T-cell (primary cell): ENCODE measurements around the gene IL36RN. TPM values are rescaled to one million over a fixed set of nuclear protein-coding genes. Genes with fewer than 3 reads are reported as not detected.
A peak's percentile ranks its signal among the peaks of the same experiment; 100 is the strongest.

Experiments used
- ATAC-seq, 4 experiments: fragments of 200-7000 bp in 3 of 4; fragments of 150-1000 bp in 1 of 4; cut with Tn5 transposase; replicated peaks in 1 of 4; 1 replicate in 3 of 4; 2 replicates in 1 of 4; pipeline ENCODE4 v1.10.0; 2021; ENCODE audit warnings: moderate library complexity in 3 of 4, mild to moderate bottlenecking in 2 of 4, moderate number of reproducible peaks in 1 of 4
- CTCF ChIA-PET, 2 donors: fragments of 300-600 bp; sonication (Branson Sonifier 250); formaldehyde crosslinking; loops; one replicate each; lab custom pipeline; 2022; ENCODE audit warnings: antibody characterized with exemption in 2 of 2; lab: Charles Lee
- POLR2A ChIA-PET, 2 donors: fragments of 300-600 bp; sonication (Branson Sonifier 250); formaldehyde crosslinking; loops; one replicate each; lab custom pipeline; 2022; ENCODE audit warnings: antibody characterized with exemption in 2 of 2; lab: Charles Lee
- DNase-seq, 35 experiments: peaks; one replicate each; pipeline versions ENCODE4 v3.0.0 to v3.0.0-alpha.2; 2013 to 2023
- H3K27ac ChIP-seq: one replicate; pipeline ENCODE4 v1.5.1; 2013; ENCODE audit warnings: low read length
- H3K27me3 ChIP-seq, 2 experiments: replicated peaks in 1 of 2; 1 replicate in 1 of 2; 2 replicates in 1 of 2; pipeline versions ENCODE4 v1.6.1 to v1.7.0; 2013; ENCODE audit warnings: low read length in 1 of 2, mixed read lengths in 1 of 2; ENCODE audit not compliant: control insufficient read depth in 2 of 2, insufficient read depth in 2 of 2; ENCODE audit errors: extremely low read depth in 1 of 2
- H3K36me3 ChIP-seq, 2 donors: 1 replicate in 1 of 2; 2 replicates in 1 of 2; pipeline versions ENCODE4 v1.6.1 to v1.7.0; 2013; ENCODE audit warnings: low read length in 1 of 2; ENCODE audit not compliant: control insufficient read depth in 2 of 2, insufficient read depth in 1 of 2; ENCODE audit errors: extremely low read depth in 1 of 2
- H3K4me1 ChIP-seq, 2 experiments: 1 replicate in 1 of 2; 2 replicates in 1 of 2; pipeline versions ENCODE4 v1.6.1 to v1.7.0; 2013; ENCODE audit warnings: low read length in 2 of 2, mixed read lengths in 1 of 2; ENCODE audit not compliant: insufficient read depth in 2 of 2, control insufficient read depth in 1 of 2; ENCODE audit errors: extremely low read depth in 1 of 2
- H3K4me3 ChIP-seq, 2 donors: 1 replicate in 1 of 2; 2 replicates in 1 of 2; pipeline versions ENCODE4 v1.5.1 to v1.7.0; 2013; ENCODE audit warnings: mild to moderate bottlenecking in 2 of 2, low read length in 1 of 2, moderate library complexity in 1 of 2; ENCODE audit not compliant: control insufficient read depth in 1 of 2; ENCODE audit errors: extremely low read depth in 1 of 2
- H3K9me3 ChIP-seq: 2 replicates; pipeline ENCODE4 v1.7.0; 2013
- H3K27ac Mint-ChIP-seq, 2 donors: one replicate each; pipeline ENCODE4 v1.8.0; 2020 to 2021; ENCODE audit warnings: mild to moderate bottlenecking in 2 of 2, mixed read lengths in 2 of 2
- H3K27me3 Mint-ChIP-seq, 2 donors: one replicate each; pipeline ENCODE4 v1.8.0; 2021 to 2022; ENCODE audit warnings: mixed read lengths in 2 of 2
- H3K36me3 Mint-ChIP-seq: one replicate; pipeline ENCODE4 v1.8.0; 2021; ENCODE audit warnings: mixed read lengths
- H3K4me1 Mint-ChIP-seq, 3 donors: one replicate each; pipeline ENCODE4 v1.8.0; 2020 to 2022; ENCODE audit warnings: mixed read lengths in 3 of 3, mild to moderate bottlenecking in 1 of 3
- H3K4me3 Mint-ChIP-seq, 3 donors: one replicate each; pipeline ENCODE4 v1.8.0; 2020 to 2022; ENCODE audit warnings: mild to moderate bottlenecking in 3 of 3, mixed read lengths in 3 of 3, moderate library complexity in 3 of 3
- H3K9me3 Mint-ChIP-seq, 3 donors: one replicate each; pipeline ENCODE4 v1.8.0; 2020 to 2022; ENCODE audit warnings: mixed read lengths in 3 of 3
- WGBS: methylation state at CpG from one replicate; pipeline ENCODE4 v1.1.5; 2013; ENCODE audit warnings: missing lambda C conversion rate; ENCODE audit not compliant: insufficient coverage; 5-methylcytosine and 5-hydroxymethylcytosine counted together
- total RNA-seq, 35 experiments: library from RNA in 6 of 35; stranded (reverse) in 6 of 35; fragments of 120-200 nt in 1 of 35; gene quantifications; one replicate each; pipeline versions ENCODE4 v1.2.1 to v1.2.4 and lab custom pipeline; 2013 to 2026

The IL36RN gene
- total RNA-seq, 5 donors from 2014 or later (not counting 1 experiment from before 2014, with no cell fraction given) = not detected

DNA sequence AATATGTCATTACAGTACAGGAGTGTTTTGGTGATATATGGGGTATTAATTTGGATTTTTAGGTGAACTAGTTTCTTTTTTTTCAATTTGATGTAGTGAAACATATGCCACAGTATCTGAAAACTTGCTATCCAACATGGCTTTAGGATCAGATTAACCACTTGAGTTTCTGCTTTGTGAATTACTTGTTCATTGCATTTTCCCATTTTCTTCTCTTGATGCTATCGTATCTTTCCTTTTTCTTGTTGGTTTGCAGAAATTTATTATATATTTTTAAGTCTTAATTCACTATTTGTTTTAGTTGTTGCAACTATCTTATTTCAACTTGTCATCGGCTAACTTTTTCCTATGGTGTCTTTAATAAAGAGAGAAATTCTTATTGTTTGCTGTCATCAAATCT lies 44.9 kb upstream of the IL36RN start:
- no peaks in the 10 kb centered on the region for H3K36me3 ChIP-seq
- CTCF ChIA-PET = no interaction called here

DNA sequence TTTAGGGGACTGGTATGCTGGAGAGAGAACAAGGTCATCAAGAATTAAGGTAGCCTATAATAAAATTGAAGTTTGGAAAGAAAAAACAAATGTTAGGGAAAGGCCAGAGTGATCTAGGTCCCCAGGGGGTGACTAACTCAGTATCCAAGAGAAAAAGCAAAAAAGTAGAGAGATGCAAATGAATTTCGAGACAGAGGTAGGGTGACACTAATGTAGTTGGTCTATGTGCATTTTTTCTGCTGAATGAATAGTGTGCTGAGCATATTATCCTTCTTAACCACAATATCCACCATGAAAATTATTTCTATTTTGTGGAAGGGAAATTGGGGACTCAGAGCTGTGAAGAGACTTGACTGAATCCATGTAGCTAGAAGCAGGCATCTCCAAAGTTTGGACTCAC lies 44.0 kb upstream of the IL36RN start:
- ChIA-PET CTCF (no interaction called here), POLR2A (no interaction called here)
- Mint-ChIP-seq H3K4me3 (no peak overlapping the region), H3K4me1 (peaks cover 11 to 27% (median 12%) of the 10 kb centered on the region in 3 donors), H3K36me3 (no peaks in the 10 kb centered on the region), H3K27ac (no peak overlapping the region), H3K9me3 (peaks cover 0 to 8% (median 7%) of the 10 kb centered on the region in 3 donors), H3K27me3 (peaks cover 0 to 18% of the 10 kb centered on the region in 2 donors)
- peaks cover 0 to 4% of the 10 kb centered on the region in 2 experiments for H3K27me3 ChIP-seq
- ATAC-seq (no peak), DNase-seq (no peak)
- H3K4me3 ChIP-seq = no peak overlapping the region
- H3K27ac ChIP-seq = no peak overlapping the region
- H3K36me3 ChIP-seq = no peaks in the 10 kb centered on the region
- peaks cover 7 to 9% of the 10 kb centered on the region in 2 experiments for H3K4me1 ChIP-seq
- H3K9me3 ChIP-seq = no peaks in the 10 kb centered on the region
- no CpG with 5 or more reads among the region's 1 CpG for WGBS

More for the DNA sequence above, 44.9 kb upstream of the IL36RN start:
- no CpG with 5 or more reads among the region's 2 CpGs for WGBS
- Mint-ChIP-seq H3K9me3 (peaks cover 0 to 8% (median 7%) of the 10 kb centered on the region in 3 donors), H3K4me1 (peaks cover 11 to 30% (median 12%) of the 10 kb centered on the region in 3 donors), H3K4me3 (no peak overlapping the region), H3K27me3 (peaks cover 0 to 14% of the 10 kb centered on the region in 2 donors), H3K36me3 (no peaks in the 10 kb centered on the region), H3K27ac (no peak overlapping the region)
- Histone ChIP-seq H3K9me3 (no peaks in the 10 kb centered on the region), H3K27me3 (peaks cover 0 to 4% of the 10 kb centered on the region in 2 experiments), H3K4me1 (peaks cover 7 to 9% of the 10 kb centered on the region in 2 experiments), H3K27ac (no peak overlapping the region), H3K4me3 (no peak overlapping the region)
- POLR2A ChIA-PET = no interaction called here
- DNase-seq (no peak), ATAC-seq (no peak)

DNA sequence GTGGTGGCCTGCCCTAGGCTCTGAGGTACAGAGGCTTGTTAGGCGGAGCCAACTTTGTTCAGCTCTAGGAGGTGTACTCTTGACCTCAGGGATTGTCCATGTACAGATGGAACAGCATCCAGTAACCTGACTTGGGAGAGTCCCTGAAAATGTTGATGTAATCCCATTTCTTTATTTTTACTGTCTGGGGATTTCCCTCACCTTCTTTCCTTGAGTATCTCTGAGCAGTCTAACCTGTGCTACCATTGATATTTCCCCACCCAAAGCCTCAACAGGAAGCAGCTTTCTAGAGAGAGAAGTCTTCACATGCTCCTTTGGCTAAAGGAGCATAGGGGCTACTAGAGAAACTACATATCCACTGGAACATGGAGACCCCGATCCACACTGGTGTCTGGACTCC lies 43.3 kb upstream of the IL36RN start:
- CTCF ChIA-PET = no interaction called here
- POLR2A ChIA-PET = no interaction called here
- Histone ChIP-seq H3K4me1 (peaks cover 7 to 9% of the 10 kb centered on the region in 2 experiments), H3K4me3 (no peak overlapping the region), H3K36me3 (no peaks in the 10 kb centered on the region), H3K27ac (no peak overlapping the region), H3K27me3 (peaks cover 0 to 4% of the 10 kb centered on the region in 2 experiments), H3K9me3 (no peaks in the 10 kb centered on the region)
- 86% methylated on average over 2 of the region's 2 CpGs for WGBS
- H3K4me3 Mint-ChIP-seq = no peak overlapping the region
- peaks cover 0 to 18% of the 10 kb centered on the region in 2 donors for H3K27me3 Mint-ChIP-seq
- H3K9me3 Mint-ChIP-seq = peaks cover 0 to 8% (median 7%) of the 10 kb centered on the region in 3 donors
- no peaks in the 10 kb centered on the region for H3K36me3 Mint-ChIP-seq
- no peak overlapping the region for H3K27ac Mint-ChIP-seq
- DNase-seq (peak in 1 of 35 experiments; percentile 5), ATAC-seq (no peak)
- peaks cover 11 to 23% (median 12%) of the 10 kb centered on the region in 3 donors for H3K4me1 Mint-ChIP-seq

DNA sequence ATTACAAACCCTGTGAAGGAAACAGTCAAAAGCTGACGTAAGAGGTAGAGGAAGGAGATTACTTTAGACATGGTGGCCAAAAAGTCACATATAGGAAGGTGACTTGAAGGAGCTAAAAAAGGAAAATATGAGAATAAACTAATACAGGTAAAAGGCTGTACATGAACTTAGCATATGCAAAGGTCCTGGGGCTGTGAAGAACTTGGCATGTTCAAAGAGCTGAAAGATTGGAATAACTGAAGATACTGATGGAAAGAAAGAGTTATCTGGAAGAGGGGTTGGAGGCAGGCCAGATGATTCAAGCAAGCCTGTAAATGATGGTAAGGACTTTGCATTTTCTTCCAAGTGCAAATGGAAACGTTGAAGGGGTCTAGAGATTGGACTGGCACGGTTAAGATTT lies 40.5 kb upstream of the IL36RN start:
- ATAC-seq (no peak), DNase-seq (no peak)
- Histone ChIP-seq H3K4me1 (peaks cover 7 to 9% of the 10 kb centered on the region in 2 experiments), H3K36me3 (no peaks in the 10 kb centered on the region), H3K4me3 (no peak overlapping the region), H3K27ac (no peak overlapping the region), H3K9me3 (no peaks in the 10 kb centered on the region), H3K27me3 (peaks cover 0 to 4% of the 10 kb centered on the region in 2 experiments)
- peaks cover 0 to 8% (median 7%) of the 10 kb centered on the region in 3 donors for H3K9me3 Mint-ChIP-seq
- no peaks in the 10 kb centered on the region for H3K36me3 Mint-ChIP-seq
- peaks cover 0 to 18% of the 10 kb centered on the region in 2 donors for H3K27me3 Mint-ChIP-seq
- H3K4me1 Mint-ChIP-seq = peaks cover 11 to 16% (median 12%) of the 10 kb centered on the region in 3 donors
- no peak overlapping the region for H3K4me3 Mint-ChIP-seq
- CTCF ChIA-PET = no interaction called here
- WGBS = 71% methylated on average over 3 of the region's 3 CpGs
- H3K27ac Mint-ChIP-seq = no peak overlapping the region
- POLR2A ChIA-PET = no interaction called here

DNA sequence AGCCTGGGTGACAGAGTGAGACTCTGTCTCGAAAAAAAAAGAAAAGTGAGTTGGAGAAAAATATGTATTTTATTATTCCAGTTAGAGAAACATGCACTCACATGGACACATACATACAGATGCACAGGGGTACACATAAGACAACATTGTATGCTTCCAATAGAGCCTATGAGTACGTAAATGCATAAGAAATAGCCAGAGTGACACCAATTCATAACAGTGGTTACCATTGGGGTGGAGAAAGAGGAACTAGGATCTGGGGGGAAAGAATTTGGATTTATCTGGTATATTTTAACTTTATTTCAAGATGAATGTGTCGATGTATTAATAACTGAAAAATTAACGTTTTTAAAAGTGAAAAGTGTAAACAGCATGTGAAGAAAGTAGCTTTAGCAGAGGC lies 37.7 kb upstream of the IL36RN start:
- no peak overlapping the region for H3K4me3 Mint-ChIP-seq
- CTCF ChIA-PET = interaction anchor here in 1 of 2 donors (0.6 kb wide), 1 partner anchor 16 kb away, joined by 4 read pairs; no protein-coding TSS in a partner anchor
- Histone ChIP-seq H3K27ac (no peak overlapping the region), H3K4me3 (no peak overlapping the region), H3K9me3 (no peaks in the 10 kb centered on the region), H3K36me3 (no peaks in the 10 kb centered on the region), H3K27me3 (no peaks in the 10 kb centered on the region), H3K4me1 (peaks cover 0 to under 1% of the 10 kb centered on the region in 2 experiments)
- 24% methylated on average over 2 of the region's 4 CpGs for WGBS
- H3K27ac Mint-ChIP-seq = no peak overlapping the region
- H3K36me3 Mint-ChIP-seq = no peaks in the 10 kb centered on the region
- POLR2A ChIA-PET = no interaction called here
- DNase-seq (no peak), ATAC-seq (no peak)
- H3K27me3 Mint-ChIP-seq = peaks cover 6 to 16% of the 10 kb centered on the region in 2 donors
- peaks cover 0 to 8% (median 7%) of the 10 kb centered on the region in 3 donors for H3K9me3 Mint-ChIP-seq
- peaks cover 2 to 12% (median 3%) of the 10 kb centered on the region in 3 donors for H3K4me1 Mint-ChIP-seq

DNA sequence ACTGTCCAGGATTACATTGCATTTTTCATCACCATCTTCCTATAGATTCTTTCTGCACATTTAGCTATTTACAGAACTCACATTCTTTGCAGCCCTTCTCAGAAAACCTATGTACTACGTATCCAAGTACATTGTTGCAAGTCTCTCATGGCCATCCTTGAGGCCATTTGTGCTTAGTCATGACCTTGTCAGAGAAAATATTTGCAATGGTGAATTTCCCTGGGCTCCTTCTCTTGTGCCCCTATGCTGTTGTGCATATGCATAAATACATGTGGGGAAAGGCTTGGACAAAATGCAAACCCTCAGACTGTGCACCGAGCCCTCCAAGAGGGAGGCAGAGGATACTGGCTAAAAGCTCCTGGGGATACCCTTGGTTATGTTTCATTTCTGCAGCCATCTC lies 34.2 kb upstream of the IL36RN start:
- Histone ChIP-seq H3K36me3 (no peaks in the 10 kb centered on the region), H3K4me3 (no peak overlapping the region), H3K4me1 (no peaks in the 10 kb centered on the region), H3K9me3 (no peaks in the 10 kb centered on the region), H3K27ac (no peak overlapping the region), H3K27me3 (peaks cover 0 to under 1% of the 10 kb centered on the region in 2 experiments)
- Mint-ChIP-seq H3K27ac (no peak overlapping the region), H3K4me3 (no peak overlapping the region), H3K27me3 (peaks cover 14 to 16% of the 10 kb centered on the region in 2 donors), H3K4me1 (no peaks in the 10 kb centered on the region), H3K9me3 (no peaks in the 10 kb centered on the region), H3K36me3 (no peaks in the 10 kb centered on the region)
- ChIA-PET POLR2A (no interaction called here), CTCF (no interaction called here)
- WGBS = 88% methylated on average over 1 of the region's 2 CpGs
- DNase-seq (no peak), ATAC-seq (no peak)
